AG09309 (cell line): Measurements from ENCODE around the gene PREX1.

Experiments
- DNase-seq: peaks from one replicate; pipeline ENCODE4 v3.0.0-alpha.2; 2010; ENCODE audit warnings: low read depth
- H3K4me3 ChIP-seq: 2 replicates; pipeline ENCODE4 v1.5.1; 2011; ENCODE audit warnings: mild to moderate bottlenecking, low read depth, low read length, moderate library complexity; ENCODE audit not compliant: control insufficient read depth
- CTCF ChIP-seq: IDR thresholded peaks from 2 replicates; pipeline ENCODE4 v1.5.1; 2011; ENCODE audit warnings: mild to moderate bottlenecking, low read depth, low read length, inconsistent platforms; ENCODE audit not compliant: insufficient read depth, control insufficient read depth; ENCODE audit errors: missing control alignments

PREX1 gene

GRCh38 chr20:48623176-48623905 lies 204.5 kb downstream of the PREX1 start:
- TF ChIP-seq CTCF: no peak
- no peak overlapping the region for H3K4me3 ChIP-seq
- no peak for DNase-seq

GRCh38 chr20:48622421-48622820 lies 205.4 kb downstream of the PREX1 start:
- TF ChIP-seq CTCF: no peak
- DNase-seq: no peak
- no peak overlapping the region for H3K4me3 ChIP-seq

GRCh38 chr20:48621376-48622078 lies 206.3 kb downstream of the PREX1 start:
- no peak for DNase-seq
- no peak for TF ChIP-seq CTCF
- H3K4me3 ChIP-seq: no peak overlapping the region

- TF ChIP-seq CTCF: peak; percentile 98
- peak overlapping the region; percentile 20 for H3K4me3 ChIP-seq
- no peak for DNase-seq
These were observed 207.1 kb downstream of the PREX1 start for GRCh38 chr20:48620507-48621375.

GRCh38 chr20:48620154-48620506 lies 207.7 kb downstream of the PREX1 start:
- H3K4me3 ChIP-seq: no peak overlapping the region
- no peak for TF ChIP-seq CTCF
- no peak for DNase-seq

GRCh38 chr20:48619126-48620101 lies 208.4 kb downstream of the PREX1 start:
- no peak for DNase-seq
- no peak for TF ChIP-seq CTCF
- no peak overlapping the region for H3K4me3 ChIP-seq
